HG03039 (cell line): Measurements from ENCODE around the gene ZBTB39.
"Not testable (repeated sequence)": the region's sequence is repeated elsewhere in the genome, so short reads cannot be mapped to it uniquely, and the experiment has no call there.

Source experiments
- ATAC-seq: cut with Tn5 transposase; IDR thresholded peaks from one replicate; pipeline ENCODE4 v1.9.1; 2021; ENCODE audit warnings: mild to moderate bottlenecking, moderate library complexity; ENCODE audit not compliant: unreplicated experiment

ZBTB39 gene

DNA sequence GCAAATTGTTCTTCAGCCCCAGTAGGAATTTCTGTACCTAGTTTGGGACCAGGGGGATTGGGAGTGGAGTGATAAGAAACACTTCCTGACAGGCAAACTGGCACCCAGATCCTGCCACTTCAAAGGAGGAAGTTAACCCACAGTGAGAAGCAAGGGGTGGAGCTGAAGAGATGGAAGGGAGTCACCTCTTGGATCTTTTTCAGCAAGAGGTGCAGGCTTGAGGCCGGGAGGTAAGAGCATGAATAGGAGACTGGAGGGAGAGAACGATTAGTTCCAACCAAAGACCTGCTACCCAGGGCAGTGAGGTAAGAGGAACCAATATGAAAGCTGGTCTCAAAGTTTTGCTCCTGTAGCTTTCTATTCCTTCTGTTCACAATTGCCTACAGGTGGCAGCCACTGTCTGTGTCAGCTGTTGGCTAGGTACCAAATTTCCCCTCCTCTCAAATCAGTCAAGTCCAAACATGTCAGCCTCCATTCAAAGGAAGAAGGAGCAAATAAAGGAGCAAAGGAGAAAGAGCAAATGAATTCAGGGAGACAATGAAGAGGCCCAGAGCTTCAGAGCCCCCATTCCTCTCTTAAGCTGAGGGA lies 24.9 kb upstream of the ZBTB39 start:
- no peak for ATAC-seq

- ATAC-seq, result no peak
Measured at GRCh38 chr12:57029457-57029856, 23.1 kb upstream of the ZBTB39 start.

GRCh38 chr12:57027805-57028153 lies 21.4 kb upstream of the ZBTB39 start:
- no peak for ATAC-seq

- ATAC-seq, result no peak
Measured at GRCh38 chr12:57027011-57027804, 20.9 kb upstream of the ZBTB39 start.

GRCh38 chr12:57025196-57025595 lies 18.9 kb upstream of the ZBTB39 start:
- no peak for ATAC-seq

GRCh38 chr12:57022324-57022723 lies 16.0 kb upstream of the ZBTB39 start:
- ATAC-seq, result not testable (repeated sequence)

DNA sequence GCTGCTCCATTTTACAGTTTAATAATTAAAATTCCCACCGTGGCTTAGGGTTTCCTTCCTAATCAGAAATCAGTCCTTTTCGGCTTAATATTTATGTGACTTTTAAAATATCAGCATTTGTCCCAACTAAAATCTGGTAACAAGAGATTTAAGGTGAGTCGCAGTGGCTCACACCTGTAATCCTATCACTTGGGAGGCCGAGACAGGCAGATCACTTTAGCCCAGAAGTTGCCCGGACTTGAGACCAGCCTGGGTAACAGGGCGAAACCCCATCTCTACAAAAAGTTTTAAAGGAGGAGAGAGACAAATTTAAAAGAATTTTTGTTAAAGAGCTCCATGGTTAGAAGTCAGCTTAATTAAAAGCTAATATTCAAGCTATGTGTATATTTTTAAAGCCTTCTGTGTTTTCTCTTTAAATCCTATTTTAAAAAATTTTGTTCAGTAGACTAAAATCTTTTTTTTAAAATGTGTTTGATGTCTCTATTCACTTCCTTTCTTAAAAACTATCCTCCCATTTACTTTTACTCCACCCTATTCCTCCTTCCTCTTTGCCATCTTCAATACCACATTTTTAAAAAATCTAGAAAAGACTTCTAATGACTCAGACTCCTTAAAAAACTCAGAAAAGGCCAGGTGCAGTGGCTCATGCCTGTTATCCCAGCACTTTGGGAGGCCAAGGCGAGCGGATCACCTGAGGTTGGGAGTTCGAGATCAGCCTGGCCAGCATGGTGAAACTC lies 13.8 kb upstream of the ZBTB39 start:
- ATAC-seq, result no peak

GRCh38 chr12:57018906-57019305 lies 12.6 kb upstream of the ZBTB39 start:
- ATAC-seq, result no peak

GRCh38 chr12:57018353-57018752 lies 12.0 kb upstream of the ZBTB39 start:
- ATAC-seq, result not testable (repeated sequence)

DNA sequence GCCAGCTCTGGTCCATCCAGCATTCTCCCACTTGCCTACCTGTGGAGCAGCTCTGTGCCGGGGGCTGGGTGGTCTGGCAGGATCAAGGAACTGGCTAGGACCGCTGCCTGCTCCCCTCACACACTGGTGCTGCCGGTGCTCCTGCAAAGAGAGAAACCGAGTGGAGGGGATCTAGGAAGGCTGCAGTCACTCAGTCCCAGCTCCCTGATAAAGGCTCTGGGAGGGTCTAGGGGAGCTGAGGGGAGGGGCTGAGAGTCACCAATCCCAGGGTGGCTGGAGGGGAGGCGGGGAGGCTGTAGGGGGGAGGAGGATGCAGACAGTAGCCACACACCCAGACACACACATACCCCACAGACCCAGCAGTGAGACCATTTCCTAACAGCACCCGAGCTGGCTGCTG lies 10.0 kb upstream of the ZBTB39 start, which contains the start of gene TAC3:
Gene TAC3 (minus strand): TSS at position 182 of the 400 bp plus-strand sequence. CDS start 732 bp downstream, outside the sequence.
- ATAC-seq, result no peak

DNA sequence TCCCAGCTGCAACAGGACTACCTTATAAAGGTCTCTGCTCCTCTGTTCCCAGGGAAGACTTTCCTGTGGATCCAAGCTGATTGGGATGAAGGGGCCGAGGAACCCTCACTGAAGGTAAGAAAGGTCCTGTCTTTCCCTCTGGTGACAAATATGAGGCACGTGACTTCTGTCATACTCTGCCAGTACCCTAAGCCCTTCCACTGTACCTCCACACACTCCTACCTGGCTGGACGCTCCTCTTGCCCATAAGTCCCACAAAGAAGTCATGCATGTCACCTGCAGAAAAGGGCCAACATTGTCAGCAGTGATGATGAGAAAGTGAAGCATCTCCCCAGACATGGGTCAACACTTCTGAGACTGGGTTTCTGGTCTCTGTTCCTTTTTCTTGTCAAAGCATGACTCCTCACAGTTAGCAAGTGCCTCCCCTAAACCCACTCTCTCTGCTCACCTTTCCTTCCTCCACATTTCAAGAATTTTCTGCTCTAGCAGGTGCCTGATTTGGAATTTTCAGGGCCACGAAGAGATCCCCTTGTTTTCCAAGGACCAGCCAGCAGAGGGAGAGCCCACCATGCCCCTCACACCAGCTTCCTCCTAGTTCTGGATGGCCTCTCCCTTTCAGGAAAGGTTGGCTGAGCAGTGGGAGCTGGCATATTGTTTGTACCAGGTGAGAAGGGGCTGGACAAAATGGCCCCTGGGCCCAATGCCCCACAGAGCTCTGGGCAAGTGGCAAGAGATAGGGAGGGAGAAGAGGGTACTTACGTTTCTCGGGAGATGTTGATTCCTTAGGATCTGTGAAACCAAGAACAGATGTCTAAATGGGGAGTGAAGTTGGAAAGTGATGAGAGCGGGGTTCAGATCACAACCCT lies 6.5 kb upstream of the ZBTB39 start:
- peak; percentile 63 for ATAC-seq

GRCh38 chr12:57011438-57012424 lies 5.4 kb upstream of the ZBTB39 start:
- ATAC-seq, result no peak

DNA sequence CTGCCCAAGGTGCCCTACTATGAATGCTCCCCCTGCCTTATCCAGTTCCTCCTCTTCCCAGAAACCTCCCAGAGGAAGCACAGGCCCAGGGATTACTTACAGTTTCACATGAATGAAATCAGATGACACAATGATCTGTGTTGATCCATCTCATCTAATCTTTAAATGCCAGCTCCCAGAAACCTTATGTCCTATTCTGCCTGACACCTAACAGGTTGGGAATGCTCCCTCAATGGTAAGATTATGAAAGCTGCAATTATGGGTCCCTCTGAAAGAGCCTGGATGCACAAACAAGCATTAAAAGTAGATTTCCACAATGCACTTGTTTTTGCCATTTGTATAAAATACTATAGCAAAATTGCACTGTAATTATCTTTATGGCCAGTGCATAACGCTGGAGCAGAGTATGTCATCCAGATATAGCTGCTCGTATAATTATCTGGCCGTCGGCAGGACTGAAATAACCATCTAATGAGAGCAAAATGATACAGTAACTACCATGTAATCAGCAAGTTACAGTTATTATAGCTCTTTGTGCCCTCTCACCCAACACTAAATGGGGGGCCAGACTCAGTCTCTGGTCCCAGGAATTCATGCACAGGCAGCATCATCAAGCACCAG lies 4.4 kb upstream of the ZBTB39 start:
- no peak for ATAC-seq

GRCh38 chr12:57009949-57010626 lies 3.7 kb upstream of the ZBTB39 start:
- ATAC-seq, result no peak

GRCh38 chr12:57008178-57008577 lies 1.8 kb upstream of the ZBTB39 start:
- no peak for ATAC-seq

DNA sequence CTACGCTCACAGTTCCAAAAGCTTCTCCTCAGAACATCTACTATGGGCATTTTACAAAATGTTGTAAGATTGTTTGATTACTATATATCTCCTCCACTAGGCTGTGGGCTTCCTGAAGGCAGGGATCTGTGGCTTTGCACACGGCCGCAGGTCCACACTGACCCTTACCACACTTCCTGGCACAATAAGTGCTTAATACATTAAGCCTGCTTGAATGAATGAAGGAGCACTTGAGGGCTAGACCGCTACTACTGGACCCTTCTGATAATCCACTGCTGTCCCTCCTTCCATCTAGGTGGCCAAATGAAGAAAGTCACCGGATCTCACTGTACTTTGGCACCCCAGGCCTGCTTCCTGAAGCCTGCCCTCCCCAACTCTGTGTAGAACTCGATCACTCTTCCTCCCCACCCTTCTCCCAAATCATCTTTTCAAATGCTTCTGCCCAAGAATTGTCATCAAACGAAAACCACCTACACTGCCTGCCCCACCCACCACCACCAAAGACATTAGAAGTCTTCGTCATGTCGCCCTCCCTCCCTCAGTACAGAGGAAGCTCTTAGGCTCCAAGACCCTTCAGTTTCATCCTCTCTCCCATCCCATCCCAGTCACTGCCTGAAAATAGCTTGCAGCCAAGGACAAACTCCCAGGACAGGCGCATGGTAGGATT lies 596 bp upstream of the ZBTB39 start:
- ATAC-seq, result no peak

DNA sequence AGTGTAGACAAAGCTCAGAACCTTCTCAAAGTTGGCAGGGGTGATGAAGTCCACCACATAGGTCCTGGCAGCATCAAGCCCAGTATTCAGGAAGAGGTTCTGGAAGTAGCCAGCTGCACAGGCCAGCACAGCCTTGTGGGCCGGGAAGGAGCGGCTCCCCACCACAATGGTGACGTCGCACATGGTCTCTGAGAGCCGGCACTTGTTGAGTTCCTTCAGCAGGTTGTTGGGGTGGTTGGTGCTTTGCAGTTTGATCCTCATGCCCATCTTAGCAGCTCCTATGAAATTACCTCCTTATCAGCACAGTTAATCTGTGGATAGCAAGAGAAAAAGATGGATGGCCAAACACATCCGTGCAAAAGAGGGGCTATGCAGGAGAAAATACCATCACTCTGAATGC lies 1.7 kb downstream of the ZBTB39 start:
- no peak for ATAC-seq

DNA sequence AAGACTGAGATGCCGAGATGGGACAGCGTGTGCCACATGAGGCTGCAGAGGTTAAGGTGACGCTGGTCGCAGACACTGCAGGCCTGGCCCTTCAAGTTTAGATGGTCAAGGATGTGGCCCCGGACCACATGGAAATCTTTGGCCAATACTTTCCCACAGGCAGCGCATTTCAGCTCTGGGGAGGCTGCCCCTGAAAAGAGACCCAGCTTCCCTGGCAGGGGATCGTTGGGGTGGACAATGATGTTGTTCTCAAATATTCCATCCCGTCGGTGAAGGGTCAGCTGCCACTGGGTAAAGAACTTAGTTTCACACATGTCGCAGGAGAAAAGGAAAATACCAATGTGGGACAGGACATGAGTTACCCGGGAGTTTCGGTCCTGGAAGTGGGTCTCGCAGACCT lies 3.0 kb downstream of the ZBTB39 start:
- ATAC-seq, result no peak
